H9 (cell line): ENCODE measurements around the gene NHSL1. TPM values are rescaled to one million over a fixed set of nuclear protein-coding genes. Genes with fewer than 3 reads are reported as not detected.

Experiments
- DNase-seq: peaks from one replicate; pipeline ENCODE4 v3.0.0-alpha.2; 2017
- H2AFZ ChIP-seq: one replicate; pipeline ENCODE4 v1.6.1; 2013; ENCODE audit warnings: mild to moderate bottlenecking, low read length, control low read depth, moderate library complexity
- H2AK5ac ChIP-seq: 2 replicates; pipeline ENCODE4 v1.6.1; 2013; ENCODE audit warnings: low read length, control low read depth, mixed read lengths; ENCODE audit not compliant: insufficient read length
- H2BK120ac ChIP-seq: one replicate; pipeline ENCODE4 v1.6.1; 2013; ENCODE audit warnings: low read depth, mild to moderate bottlenecking, low read length, control low read depth, inconsistent platforms; ENCODE audit not compliant: poor library complexity, severe bottlenecking
- H2BK12ac ChIP-seq: 2 replicates; pipeline ENCODE4 v1.6.1; 2013; ENCODE audit warnings: low read length, control low read depth, mixed read lengths, low read depth; ENCODE audit not compliant: insufficient read length
- H2BK15ac ChIP-seq: 2 replicates; pipeline ENCODE4 v1.6.1; 2013; ENCODE audit warnings: low read depth, low read length, control low read depth
- H2BK20ac ChIP-seq: one replicate; pipeline ENCODE4 v1.6.1; 2013; ENCODE audit warnings: low read depth, mild to moderate bottlenecking, low read length, control low read depth, inconsistent platforms; ENCODE audit not compliant: poor library complexity, severe bottlenecking
- H2BK5ac ChIP-seq: 2 replicates; pipeline ENCODE4 v1.6.1; 2013; ENCODE audit warnings: low read length, control low read depth, mixed read lengths; ENCODE audit not compliant: insufficient read length
- H3K14ac ChIP-seq: 2 replicates; pipeline ENCODE4 v1.6.1; 2013; ENCODE audit warnings: low read length, control low read depth; ENCODE audit not compliant: insufficient read depth
- H3K18ac ChIP-seq: 2 replicates; pipeline ENCODE4 v1.6.1; 2013; ENCODE audit warnings: low read depth, mild to moderate bottlenecking, mixed read lengths, low read length, control low read depth; ENCODE audit not compliant: insufficient read length
- H3K23ac ChIP-seq: 2 replicates; pipeline ENCODE4 v1.6.1; 2013; ENCODE audit warnings: low read length, control low read depth, mixed read lengths, low read depth; ENCODE audit not compliant: insufficient read length
- H3K23me2 ChIP-seq: 2 replicates; pipeline ENCODE4 v1.6.1; 2013; ENCODE audit warnings: low read depth, mild to moderate bottlenecking, mixed read lengths, low read length, control low read depth; ENCODE audit not compliant: insufficient read length, poor library complexity, severe bottlenecking
- H3K27ac ChIP-seq: 2 replicates; pipeline ENCODE4 v1.5.1; 2013; ENCODE audit warnings: low read length, control low read depth, mixed read lengths, low read depth; ENCODE audit not compliant: insufficient read length
- H3K27me3 ChIP-seq: 2 replicates; pipeline ENCODE4 v1.6.1; 2013; ENCODE audit warnings: low read length, control low read depth, inconsistent platforms; ENCODE audit not compliant: insufficient read depth
- H3K4ac ChIP-seq: 2 replicates; pipeline ENCODE4 v1.6.1; 2013; ENCODE audit warnings: low read depth, mild to moderate bottlenecking, control low read depth, inconsistent platforms, low read length, moderate library complexity
- H3K4me1 ChIP-seq: 2 replicates; pipeline ENCODE4 v1.6.1; 2013; ENCODE audit warnings: low read length, control low read depth, inconsistent platforms; ENCODE audit not compliant: insufficient read depth
- H3K4me2 ChIP-seq: 2 replicates; pipeline ENCODE4 v1.6.1; 2013; ENCODE audit warnings: low read length, control low read depth, mixed read lengths; ENCODE audit not compliant: insufficient read length, insufficient read depth
- H3K56ac ChIP-seq: 2 replicates; pipeline ENCODE4 v1.6.1; 2013; ENCODE audit warnings: low read depth, mild to moderate bottlenecking, mixed read lengths, low read length, control low read depth; ENCODE audit not compliant: insufficient read length
- H3K79me1 ChIP-seq: 2 replicates; pipeline ENCODE4 v1.6.1; 2013; ENCODE audit warnings: low read depth, mild to moderate bottlenecking, moderate library complexity, low read length, control low read depth, inconsistent platforms; ENCODE audit not compliant: insufficient read depth, poor library complexity, severe bottlenecking
- H3K79me2 ChIP-seq: 2 replicates; pipeline ENCODE4 v1.6.1; 2013; ENCODE audit warnings: low read length, control low read depth, inconsistent platforms; ENCODE audit not compliant: insufficient read depth
- H3K9ac ChIP-seq: 2 replicates; pipeline ENCODE4 v1.6.1; 2013; ENCODE audit warnings: low read length, control low read depth, mixed read lengths; ENCODE audit not compliant: insufficient read length; ENCODE audit errors: extremely low read depth
- H3K9me3 ChIP-seq: one replicate; pipeline ENCODE4 v1.6.1; 2013; ENCODE audit warnings: low read depth, low read length, inconsistent platforms; ENCODE audit not compliant: control insufficient read depth
- H3T11ph ChIP-seq: one replicate; pipeline ENCODE4 v1.6.1; 2013; ENCODE audit warnings: mild to moderate bottlenecking, low read length, control low read depth, inconsistent platforms
- H4K20me1 ChIP-seq: one replicate; pipeline ENCODE4 v1.6.1; 2013; ENCODE audit not compliant: control insufficient read depth, insufficient read length, insufficient read depth
- H4K5ac ChIP-seq: 2 replicates; pipeline ENCODE4 v1.6.1; 2013; ENCODE audit warnings: low read depth, mild to moderate bottlenecking, mixed read lengths, low read length, control low read depth; ENCODE audit not compliant: insufficient read length
- H4K8ac ChIP-seq: replicated peaks from 2 replicates; pipeline ENCODE4 v1.6.1; 2013; ENCODE audit warnings: low read length, control low read depth, mixed read lengths, low read depth; ENCODE audit not compliant: insufficient read length
- H4K91ac ChIP-seq: 2 replicates; pipeline ENCODE4 v1.6.1; 2013; ENCODE audit warnings: low read depth, mild to moderate bottlenecking, moderate library complexity, mixed read lengths, low read length, control low read depth; ENCODE audit not compliant: insufficient read length
- H3K27ac Mint-ChIP-seq, 3 experiments: 2 replicates in 2 of 3; 3 replicates in 1 of 3; pipeline ENCODE4 v1.8.0; 2020 to 2021; ENCODE audit warnings: mixed read lengths in 3 of 3, mild to moderate bottlenecking in 1 of 3, moderate library complexity in 1 of 3
- H3K27me3 Mint-ChIP-seq: 2 replicates; pipeline ENCODE4 v1.8.0; 2021; ENCODE audit warnings: low read depth, mild to moderate bottlenecking, moderate library complexity, mixed read lengths
- H3K36me3 Mint-ChIP-seq, 3 experiments: 2 replicates in 2 of 3; 3 replicates in 1 of 3; pipeline ENCODE4 v1.8.0; 2020 to 2021; ENCODE audit warnings: low read depth in 3 of 3, mixed read lengths in 3 of 3; ENCODE audit not compliant: insufficient read depth in 1 of 3
- H3K4me1 Mint-ChIP-seq, 2 experiments: 2 replicates each; pipeline ENCODE4 v1.8.0; 2020; ENCODE audit warnings: mixed read lengths in 2 of 2
- H3K4me3 Mint-ChIP-seq, 2 experiments: 2 replicates in 1 of 2; 3 replicates in 1 of 2; pipeline ENCODE4 v1.8.0; 2020 to 2021; ENCODE audit warnings: mild to moderate bottlenecking in 2 of 2, mixed read lengths in 2 of 2, moderate library complexity in 1 of 2
- H3K9me3 Mint-ChIP-seq, 2 experiments: 2 replicates in 1 of 2; 3 replicates in 1 of 2; pipeline ENCODE4 v1.8.0; 2020; ENCODE audit warnings: mild to moderate bottlenecking in 2 of 2, mixed read lengths in 2 of 2, moderate library complexity in 1 of 2
- CTCF ChIP-seq: fragments of 200-600 bp; sonication (generic); conservative IDR thresholded peaks from 3 replicates; pipeline ENCODE4 v1.8.0; 2021; ENCODE audit warnings: antibody characterized with exemption, mild to moderate bottlenecking
- WGBS: extraction: QIAGEN DNeasy Blood & Tissue Kit; methylation state at CpG from one replicate; pipeline ENCODE4 v1.1.7; 2013; ENCODE audit warnings: missing lambda C conversion rate, low lambda C conversion rate, mixed read lengths; ENCODE audit not compliant: insufficient read length; ENCODE audit errors: extremely low coverage; 5-methylcytosine and 5-hydroxymethylcytosine counted together
- total RNA-seq: library from RNA; stranded (reverse); gene quantifications from 2 replicates; pipeline ENCODE4 v1.2.1, GENCODE V29; 2021

The NHSL1 gene
- total RNA-seq, 1 experiment from 2014 or later: 28.7 TPM

- no peak overlapping the region for H3K23ac ChIP-seq
- no peak overlapping the region for H2BK120ac ChIP-seq
- H2AFZ ChIP-seq: no peak overlapping the region
- no peak overlapping the region for H3K18ac ChIP-seq
- no peak overlapping the region for H4K8ac ChIP-seq
- no peaks in the 10 kb centered on the region; the same call in 1 of the 2 replicates for H3K4me1 ChIP-seq
- no peak overlapping the region for H3K4ac ChIP-seq
- H3K36me3 Mint-ChIP-seq: no peaks in the 10 kb centered on the region; a peak in 2 of 7 replicates
- no peak for TF ChIP-seq CTCF
- DNase-seq: no peak
- peaks cover 58 to 65% of the 10 kb centered on the region in 2 experiments for H3K4me1 Mint-ChIP-seq
- no peaks in the 10 kb centered on the region for H3K9me3 Mint-ChIP-seq
- no peak overlapping the region for H4K5ac ChIP-seq
- no peak overlapping the region for H3K9ac ChIP-seq
- no peaks in the 10 kb centered on the region for H4K20me1 ChIP-seq
- H2AK5ac ChIP-seq: no peak overlapping the region
- H3K14ac ChIP-seq: no peak overlapping the region
- no peaks in the 10 kb centered on the region for H3K27me3 Mint-ChIP-seq
- H3K4me2 ChIP-seq: no peak overlapping the region
- no peaks in the 10 kb centered on the region for H3K79me2 ChIP-seq
- WGBS: no CpG with 5 or more reads among the region's 2 CpGs
- H3K9me3 ChIP-seq: no peaks in the 10 kb centered on the region
- H2BK15ac ChIP-seq: no peak overlapping the region
- no peak overlapping the region for H3K4me3 Mint-ChIP-seq
- no peak overlapping the region for H2BK5ac ChIP-seq
- no peak overlapping the region for H3K27ac ChIP-seq
- H3K79me1 ChIP-seq: no peaks in the 10 kb centered on the region
- no peak overlapping the region for H2BK12ac ChIP-seq
- H3T11ph ChIP-seq: no peak overlapping the region
- H3K27ac Mint-ChIP-seq: peak overlapping the region in 1 of 3 experiments; percentile 26; a peak in 2 of 7 replicates
- no peak overlapping the region for H4K91ac ChIP-seq
- no peak overlapping the region for H3K56ac ChIP-seq
- no peaks in the 10 kb centered on the region for H3K23me2 ChIP-seq
- H2BK20ac ChIP-seq: no peak overlapping the region
- no peaks in the 10 kb centered on the region for H3K27me3 ChIP-seq
Measured at GRCh38 chr6:138524526-138524925, 25.2 kb upstream of the NHSL1 start.
